ENCODE measurements around the gene XKR7.

XKR7 gene

GRCh38 chr20:31979713-31980426, 11.9 kb downstream of the XKR7 start:
- H3K27me3 Mint-ChIP-seq, result peaks cover 18% of the 10 kb centered on the region
- no peak overlapping the region for H3K4me3 Mint-ChIP-seq

GRCh38 chr20:31981784-31982183, 13.8 kb downstream of the XKR7 start:
- no peaks in the 10 kb centered on the region for H3K4me1 Mint-ChIP-seq (ENCODE audit: low read depth)
- intact Hi-C loops (cut with micrococcal nuclease), result no loop called here
- H3K4me3 Mint-ChIP-seq, result no peak overlapping the region
- H3K36me3 Mint-ChIP-seq (ENCODE audit: low read depth), result no peaks in the 10 kb centered on the region
- no peaks in the 10 kb centered on the region for H3K9me3 Mint-ChIP-seq
- H3K27me3 Mint-ChIP-seq, result peaks cover 11% of the 10 kb centered on the region
- no peak overlapping the region for H3K27ac Mint-ChIP-seq

More at GRCh38 chr20:31979713-31980426, 11.9 kb downstream of the XKR7 start:
- Mint-ChIP-seq H3K27ac (no peak overlapping the region), H3K4me1 (ENCODE audit: low read depth) (no peaks in the 10 kb centered on the region), H3K36me3 (ENCODE audit: low read depth) (no peaks in the 10 kb centered on the region), H3K9me3 (no peaks in the 10 kb centered on the region)
- intact Hi-C loops (cut with micrococcal nuclease), result no loop called here

- Mint-ChIP-seq H3K36me3 (ENCODE audit: low read depth) (no peaks in the 10 kb centered on the region), H3K4me1 (ENCODE audit: low read depth) (no peaks in the 10 kb centered on the region), H3K9me3 (no peaks in the 10 kb centered on the region), H3K4me3 (no peak overlapping the region), H3K27me3 (peaks cover 9% of the 10 kb centered on the region), H3K27ac (no peak overlapping the region)
- intact Hi-C loops (cut with micrococcal nuclease), result no loop called here
Observed at GRCh38 chr20:31984981-31985471, 17.1 kb downstream of the XKR7 start.

GRCh38 chr20:31987744-31988143, 19.8 kb downstream of the XKR7 start:
- H3K36me3 Mint-ChIP-seq (ENCODE audit: low read depth), result no peaks in the 10 kb centered on the region
- no peaks in the 10 kb centered on the region for H3K4me1 Mint-ChIP-seq (ENCODE audit: low read depth)
- no peak overlapping the region for H3K4me3 Mint-ChIP-seq
- no peak overlapping the region for H3K27ac Mint-ChIP-seq
- H3K9me3 Mint-ChIP-seq, result no peaks in the 10 kb centered on the region
- intact Hi-C loops (cut with micrococcal nuclease), result no loop called here
- peaks cover 15% of the 10 kb centered on the region for H3K27me3 Mint-ChIP-seq

- H3K27ac Mint-ChIP-seq, result no peak overlapping the region
- H3K27me3 Mint-ChIP-seq, result peaks cover 21% of the 10 kb centered on the region
- intact Hi-C loops (cut with micrococcal nuclease), result no loop called here
- no peaks in the 10 kb centered on the region for H3K9me3 Mint-ChIP-seq
- H3K4me1 Mint-ChIP-seq (ENCODE audit: low read depth), result no peaks in the 10 kb centered on the region
- no peaks in the 10 kb centered on the region for H3K36me3 Mint-ChIP-seq (ENCODE audit: low read depth)
- no peak overlapping the region for H3K4me3 Mint-ChIP-seq
Observed at GRCh38 chr20:31988430-31989015, 20.6 kb downstream of the XKR7 start.

GRCh38 chr20:31989030-31989645, 21.2 kb downstream of the XKR7 start:
- Mint-ChIP-seq H3K4me3 (no peak overlapping the region), H3K27ac (no peak overlapping the region), H3K9me3 (no peaks in the 10 kb centered on the region), H3K36me3 (ENCODE audit: low read depth) (no peaks in the 10 kb centered on the region), H3K4me1 (ENCODE audit: low read depth) (no peaks in the 10 kb centered on the region), H3K27me3 (peaks cover 25% of the 10 kb centered on the region)
- intact Hi-C loops (cut with micrococcal nuclease), result no loop called here

- H3K27ac Mint-ChIP-seq, result no peak overlapping the region
- H3K4me3 Mint-ChIP-seq, result no peak overlapping the region
- no peaks in the 10 kb centered on the region for H3K9me3 Mint-ChIP-seq
- no peaks in the 10 kb centered on the region for H3K4me1 Mint-ChIP-seq (ENCODE audit: low read depth)
- no peaks in the 10 kb centered on the region for H3K36me3 Mint-ChIP-seq (ENCODE audit: low read depth)
- H3K27me3 Mint-ChIP-seq, result peaks cover 38% of the 10 kb centered on the region
- intact Hi-C loops (cut with micrococcal nuclease), result no loop called here
Observed at GRCh38 chr20:31990641-31991338, 22.8 kb downstream of the XKR7 start.

- Mint-ChIP-seq H3K9me3 (no peaks in the 10 kb centered on the region), H3K27ac (no peak overlapping the region), H3K27me3 (peaks cover 43% of the 10 kb centered on the region), H3K4me3 (no peak overlapping the region), H3K36me3 (ENCODE audit: low read depth) (no peaks in the 10 kb centered on the region), H3K4me1 (ENCODE audit: low read depth) (no peaks in the 10 kb centered on the region)
- intact Hi-C loops (cut with micrococcal nuclease), result no loop called here
Observed at GRCh38 chr20:31991339-31991705, 23.4 kb downstream of the XKR7 start.

- intact Hi-C loops (cut with micrococcal nuclease), result no loop called here
- Mint-ChIP-seq H3K4me1 (ENCODE audit: low read depth) (no peaks in the 10 kb centered on the region), H3K27ac (no peak overlapping the region), H3K4me3 (no peak overlapping the region), H3K9me3 (no peaks in the 10 kb centered on the region), H3K36me3 (ENCODE audit: low read depth) (no peaks in the 10 kb centered on the region), H3K27me3 (peaks cover 50% of the 10 kb centered on the region)
Observed at GRCh38 chr20:31992086-31992485, 24.1 kb downstream of the XKR7 start.

GRCh38 chr20:31996996-31997395, 29.0 kb downstream of the XKR7 start:
- H3K27me3 Mint-ChIP-seq, result peaks cover 52% of the 10 kb centered on the region
- no peaks in the 10 kb centered on the region for H3K36me3 Mint-ChIP-seq (ENCODE audit: low read depth)
- H3K9me3 Mint-ChIP-seq, result no peaks in the 10 kb centered on the region
- intact Hi-C loops (cut with micrococcal nuclease), result no loop called here
- no peaks in the 10 kb centered on the region for H3K4me1 Mint-ChIP-seq (ENCODE audit: low read depth)
- no peak overlapping the region for H3K4me3 Mint-ChIP-seq
- no peak overlapping the region for H3K27ac Mint-ChIP-seq

GRCh38 chr20:31998246-31998645, 30.3 kb downstream of the XKR7 start:
- intact Hi-C loops (cut with micrococcal nuclease), result no loop called here

GRCh38 chr20:32003325-32003724, 35.4 kb downstream of the XKR7 start:
- intact Hi-C loops (cut with micrococcal nuclease), result no loop called here
- H3K36me3 Mint-ChIP-seq (ENCODE audit: low read depth), result no peaks in the 10 kb centered on the region
- H3K27ac Mint-ChIP-seq, result no peak overlapping the region
- peaks cover 9% of the 10 kb centered on the region for H3K4me1 Mint-ChIP-seq (ENCODE audit: low read depth)
- no peaks in the 10 kb centered on the region for H3K9me3 Mint-ChIP-seq
- no peak overlapping the region for H3K4me3 Mint-ChIP-seq
- H3K27me3 Mint-ChIP-seq, result peaks cover 10% of the 10 kb centered on the region

More at GRCh38 chr20:31998246-31998645, 30.3 kb downstream of the XKR7 start:
- H3K36me3 Mint-ChIP-seq (ENCODE audit: low read depth), result no peaks in the 10 kb centered on the region
- no peak overlapping the region for H3K27ac Mint-ChIP-seq
- H3K4me3 Mint-ChIP-seq, result no peak overlapping the region
- H3K4me1 Mint-ChIP-seq (ENCODE audit: low read depth), result no peaks in the 10 kb centered on the region
- H3K27me3 Mint-ChIP-seq, result peaks cover 42% of the 10 kb centered on the region
- no peaks in the 10 kb centered on the region for H3K9me3 Mint-ChIP-seq

GRCh38 chr20:32004963-32005362, 37.0 kb downstream of the XKR7 start:
- Mint-ChIP-seq H3K36me3 (ENCODE audit: low read depth) (no peaks in the 10 kb centered on the region), H3K4me3 (no peak overlapping the region), H3K27me3 (peaks cover 10% of the 10 kb centered on the region), H3K4me1 (ENCODE audit: low read depth) (peaks cover 9% of the 10 kb centered on the region), H3K9me3 (no peaks in the 10 kb centered on the region), H3K27ac (no peak overlapping the region)
- intact Hi-C loops (cut with micrococcal nuclease), result no loop called here

- H3K27me3 Mint-ChIP-seq, result peaks cover 17% of the 10 kb centered on the region
- no peak overlapping the region for H3K4me3 Mint-ChIP-seq
- no peaks in the 10 kb centered on the region for H3K36me3 Mint-ChIP-seq (ENCODE audit: low read depth)
- no peak overlapping the region for H3K27ac Mint-ChIP-seq
- peaks cover 9% of the 10 kb centered on the region for H3K4me1 Mint-ChIP-seq (ENCODE audit: low read depth)
- no peaks in the 10 kb centered on the region for H3K9me3 Mint-ChIP-seq
- intact Hi-C loops (cut with micrococcal nuclease), result no loop called here
Observed at GRCh38 chr20:32006053-32006452, 38.1 kb downstream of the XKR7 start.
